ENCODE results near the gene RASA2.

GRCh38 chr3:141608438-141608837 is 121.6 kb downstream of the RASA2 start:
- TF ChIP-seq CTCF (IDR thresholded peaks at IDR 0.05 in 8 of 11, conservative IDR thresholded peaks at IDR 0.05 in 3 of 11) (no peak), POLR2AphosphoS5 (IDR thresholded peaks at IDR 0.05) (no peak), POLR2A (IDR thresholded peaks at IDR 0.05) (no peak)
